GM04503 (cell line): ENCODE results near the gene FOXO6.

Experiments used
- DNase-seq: peaks from one replicate; pipeline ENCODE4 v3.0.0-alpha.2; 2012; ENCODE audit warnings: low read depth

Gene FOXO6

DNA sequence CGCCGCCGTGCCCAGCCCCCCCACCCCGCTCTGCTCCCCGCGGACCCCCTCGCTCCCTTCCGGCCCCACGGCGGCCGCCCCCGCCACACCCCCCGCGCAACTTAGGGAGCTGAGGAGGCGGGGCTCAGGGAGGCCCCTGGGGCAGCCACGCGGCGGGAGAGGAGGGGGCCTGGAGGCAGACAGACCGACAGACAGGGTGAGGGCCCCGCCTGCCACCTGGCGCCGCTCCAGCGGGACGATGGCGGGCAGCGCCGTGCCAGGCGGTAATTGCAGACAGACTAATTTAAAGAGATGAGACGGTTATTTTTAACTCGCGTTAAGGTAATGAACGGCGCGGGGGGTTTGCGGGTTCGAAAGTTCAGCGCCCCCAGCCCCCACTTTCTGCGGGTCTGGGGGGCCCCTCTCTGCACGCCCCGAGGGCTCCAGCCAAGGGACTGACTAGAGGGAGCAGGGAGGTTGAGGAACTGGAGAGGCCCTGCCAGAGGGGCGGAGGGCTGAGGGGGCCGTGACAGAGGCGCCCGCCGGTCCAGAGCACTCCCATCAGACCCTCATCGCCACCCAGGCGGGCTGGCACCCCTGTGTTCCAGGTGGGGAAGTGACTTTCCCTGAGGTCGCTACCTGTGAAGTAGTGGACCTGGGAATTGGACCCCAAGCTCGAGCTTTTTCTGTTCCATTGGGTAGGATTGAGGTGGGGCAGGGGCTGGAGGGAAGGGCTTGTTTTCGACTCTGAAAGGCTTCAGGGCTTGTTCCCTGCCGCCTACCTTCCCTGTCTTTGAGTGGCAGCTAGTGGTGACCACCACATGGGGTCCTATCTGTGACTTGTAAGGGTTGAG is 5.4 kb downstream of the FOXO6 start:
- no peak for DNase-seq

DNA sequence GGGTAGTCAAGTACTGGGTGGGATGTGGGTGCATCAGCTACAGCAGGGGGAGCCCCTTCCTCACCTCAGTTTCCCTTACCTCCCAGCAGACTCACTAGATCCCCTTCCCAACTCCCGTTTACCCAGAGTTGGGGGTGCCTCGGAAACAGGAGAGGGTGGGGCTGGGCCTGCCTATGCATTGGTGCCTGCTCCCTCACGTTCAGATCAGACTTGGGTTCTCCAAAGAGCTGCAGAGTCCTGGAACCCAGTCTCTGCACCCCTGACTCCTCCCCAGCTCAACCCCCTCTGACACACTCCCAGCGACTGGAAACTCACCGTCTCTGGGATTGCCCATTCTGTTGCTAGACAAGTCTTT is 6.0 kb downstream of the FOXO6 start:
- DNase-seq = no peak

DNA sequence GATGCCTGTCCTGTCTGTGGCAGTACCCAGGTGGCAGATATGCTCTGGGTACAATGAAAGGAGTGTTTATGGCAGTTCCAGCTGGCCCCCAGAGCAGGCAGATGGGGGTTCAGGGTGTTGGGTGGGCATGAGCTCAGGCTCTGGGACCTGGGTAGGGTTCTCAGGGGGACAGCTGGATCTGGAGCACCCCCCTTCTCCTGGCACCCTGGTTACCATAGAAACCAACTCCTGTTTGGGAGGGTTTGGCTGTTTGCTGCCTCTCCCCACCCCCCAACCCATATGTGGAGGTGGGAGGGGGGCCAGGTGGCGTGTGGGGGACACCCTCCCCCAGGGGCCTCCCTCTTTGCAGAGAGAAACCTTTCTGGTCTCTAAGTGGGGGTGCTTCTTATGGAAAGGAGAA is 7.1 kb downstream of the FOXO6 start:
- DNase-seq = no peak

DNA sequence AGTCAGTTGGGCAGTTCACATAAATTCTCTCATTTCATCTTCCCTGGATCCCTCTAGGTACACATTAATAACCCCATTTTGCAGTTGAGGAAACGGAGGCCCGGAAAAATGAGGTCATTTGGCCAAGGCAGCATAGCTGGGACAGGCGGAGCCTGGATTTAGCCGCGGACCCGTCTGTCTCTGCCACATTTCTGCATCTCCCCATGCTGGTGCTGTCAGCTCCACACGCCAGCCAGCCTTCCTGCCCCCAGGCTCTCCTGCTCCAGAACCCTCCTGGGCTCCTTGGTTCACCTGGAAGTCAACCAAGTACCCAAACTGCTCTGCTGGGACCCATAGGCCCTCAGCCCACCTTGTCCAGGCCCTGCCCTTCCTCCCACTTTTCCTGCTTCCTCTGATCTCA is 7.6 kb downstream of the FOXO6 start:
- no peak for DNase-seq

DNA sequence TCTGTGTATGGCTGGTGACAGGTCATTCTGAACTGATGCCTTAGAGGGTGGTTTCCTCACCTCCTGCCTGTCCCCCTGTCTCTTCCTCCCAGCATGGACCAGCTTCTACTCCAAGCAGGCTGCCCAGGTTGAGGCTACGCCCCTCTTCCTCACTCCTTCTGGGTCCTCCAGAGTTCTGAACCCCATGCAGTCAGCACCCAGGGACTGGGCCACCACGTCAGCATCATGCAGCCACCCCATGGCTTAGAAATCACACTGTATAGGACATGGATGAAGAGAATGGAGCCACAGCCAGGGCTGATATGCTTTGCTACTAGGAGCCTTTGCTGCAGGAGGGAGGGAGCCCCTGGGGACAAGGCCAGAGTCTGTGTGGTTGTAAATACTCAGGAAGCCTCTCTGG is 8.3 kb downstream of the FOXO6 start:
- no peak for DNase-seq

DNA sequence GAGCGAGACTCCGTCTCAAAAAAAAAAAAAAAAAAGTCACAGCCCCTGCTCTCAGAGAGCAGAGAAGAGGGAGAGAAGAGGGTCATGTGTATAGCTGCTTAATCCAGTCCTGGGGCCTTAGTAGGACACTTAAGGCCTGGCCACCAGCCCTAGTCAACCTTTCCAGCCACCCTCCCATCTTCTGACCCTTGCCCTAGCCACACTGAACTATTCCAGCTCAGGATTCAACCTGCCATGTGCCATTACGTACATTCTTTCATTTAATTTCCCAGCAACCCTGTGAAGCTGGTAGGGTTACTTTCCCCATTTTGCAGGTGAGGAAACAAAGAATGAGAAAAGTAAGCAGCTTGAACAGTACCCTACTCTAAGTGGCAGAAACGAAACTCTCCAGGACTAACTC is 9.0 kb downstream of the FOXO6 start:
- no peak for DNase-seq

DNA sequence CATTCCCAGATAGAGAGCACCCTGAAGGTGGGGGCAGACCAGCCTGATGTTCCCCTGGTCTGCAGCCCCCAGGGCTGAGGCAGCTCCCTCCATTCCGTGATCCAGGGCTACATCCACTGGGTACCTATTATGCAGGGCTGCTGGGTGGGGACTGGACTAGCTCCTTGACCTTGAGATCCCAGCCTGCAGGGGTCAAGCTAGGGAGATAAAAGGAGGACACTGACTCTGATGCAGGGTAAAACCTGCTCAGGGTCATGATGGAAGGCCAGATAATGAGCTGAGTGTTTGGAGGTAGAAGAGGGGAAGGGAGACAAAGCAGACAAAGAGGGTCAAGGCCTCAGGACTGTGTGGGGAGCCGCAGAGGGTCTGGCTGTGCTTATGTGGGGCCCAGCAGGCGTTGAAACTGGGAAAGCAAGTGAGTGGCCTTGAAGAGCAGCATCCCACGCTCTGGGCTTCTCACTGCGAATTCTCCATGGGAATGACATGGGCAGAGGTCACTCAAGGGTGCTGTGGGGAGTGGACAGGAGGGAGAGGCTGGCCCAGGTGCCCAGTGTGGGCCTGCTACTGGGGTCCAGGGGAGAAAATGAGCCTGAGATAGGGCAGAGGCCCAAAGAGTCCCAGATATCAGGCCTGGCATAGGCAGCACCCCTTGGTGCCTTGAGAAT is 9.7 kb downstream of the FOXO6 start:
- DNase-seq = no peak

DNA sequence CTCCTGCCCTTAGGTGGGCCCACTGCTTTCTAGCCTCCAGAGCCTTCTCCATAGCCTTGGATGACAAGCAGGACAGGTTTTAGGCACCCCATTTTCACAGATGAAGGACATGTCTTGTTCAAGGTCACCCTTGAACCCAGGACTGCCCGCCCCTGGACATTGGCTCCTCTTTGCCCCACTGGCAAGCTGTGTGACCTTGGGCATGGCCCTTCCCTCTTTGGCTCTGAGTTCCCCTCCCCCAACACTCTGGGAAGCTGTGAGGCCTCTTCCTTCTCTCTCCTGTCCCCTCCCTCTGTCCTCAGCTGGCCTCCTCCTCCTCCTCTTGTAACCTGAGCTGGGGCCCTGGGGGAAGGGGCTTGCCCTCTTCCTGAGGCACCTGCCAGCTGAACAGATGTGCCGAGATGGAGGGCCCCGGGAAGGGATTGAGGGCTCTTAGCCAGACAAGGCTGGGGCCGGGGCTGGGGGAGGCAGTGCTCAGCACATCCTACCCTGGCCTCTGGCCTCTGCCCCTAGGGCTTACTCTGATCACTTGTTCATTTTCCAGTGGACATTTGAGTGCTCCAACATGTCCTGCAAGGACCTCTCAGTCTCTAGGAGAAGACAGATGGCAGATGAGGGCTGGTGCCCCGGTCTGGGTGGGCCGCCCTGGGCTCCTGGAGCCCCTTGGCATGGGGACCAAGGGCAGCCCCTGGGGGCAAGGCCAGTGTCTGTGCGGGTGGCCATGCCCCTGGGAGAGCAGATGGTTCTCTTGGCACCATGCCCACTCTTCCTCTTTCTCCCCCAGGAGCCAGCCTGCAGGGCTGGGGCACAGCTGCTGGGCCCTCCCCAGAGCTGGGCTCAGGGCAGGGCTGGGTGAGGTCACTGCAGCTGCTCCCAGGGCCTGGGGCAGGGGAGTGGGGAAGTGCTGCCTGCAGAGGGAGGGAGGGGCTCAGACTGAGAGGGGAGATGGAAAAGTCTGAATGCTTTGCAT is 10.7 kb downstream of the FOXO6 start:
- DNase-seq = no peak

DNA sequence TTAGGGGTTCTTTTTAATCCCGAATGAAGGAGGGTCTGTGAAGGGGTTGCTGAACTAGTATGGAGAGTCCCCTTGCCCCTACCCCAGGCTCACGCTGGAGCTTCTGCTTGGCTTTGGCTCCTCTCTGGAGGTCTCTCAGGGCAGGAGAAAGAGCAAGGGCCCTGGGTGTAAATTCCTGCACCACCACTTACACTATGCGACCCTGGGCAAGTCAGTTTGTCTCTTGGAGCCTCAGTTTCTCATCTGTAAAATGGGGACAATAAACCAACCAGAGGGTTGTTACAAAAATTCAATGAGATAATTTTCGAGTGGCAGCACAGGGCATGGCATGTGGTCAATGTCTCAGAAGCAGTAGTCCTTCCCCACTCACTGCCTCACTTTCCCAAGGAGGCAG is 11.4 kb downstream of the FOXO6 start:
- DNase-seq = no peak

DNA sequence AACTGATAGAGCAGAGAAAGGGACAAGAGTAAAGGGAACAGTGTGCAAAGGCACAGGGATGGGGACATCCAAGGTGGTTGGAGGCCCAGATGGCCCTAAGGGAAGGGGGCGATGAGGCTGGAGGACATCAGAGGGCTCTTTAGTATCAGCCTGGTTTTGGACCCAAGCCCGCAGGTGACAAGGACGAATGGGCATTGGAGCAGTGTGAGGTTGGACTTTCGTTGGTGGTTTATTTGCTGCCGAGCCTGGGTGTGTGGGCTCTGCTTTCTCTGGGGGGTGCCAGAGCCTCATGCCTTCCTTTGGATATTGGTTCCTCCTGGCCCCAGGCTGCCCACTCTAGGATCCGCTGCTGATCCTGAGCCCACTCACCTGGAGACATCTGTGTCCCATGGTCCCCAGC is 12.1 kb downstream of the FOXO6 start:
- no peak for DNase-seq

DNA sequence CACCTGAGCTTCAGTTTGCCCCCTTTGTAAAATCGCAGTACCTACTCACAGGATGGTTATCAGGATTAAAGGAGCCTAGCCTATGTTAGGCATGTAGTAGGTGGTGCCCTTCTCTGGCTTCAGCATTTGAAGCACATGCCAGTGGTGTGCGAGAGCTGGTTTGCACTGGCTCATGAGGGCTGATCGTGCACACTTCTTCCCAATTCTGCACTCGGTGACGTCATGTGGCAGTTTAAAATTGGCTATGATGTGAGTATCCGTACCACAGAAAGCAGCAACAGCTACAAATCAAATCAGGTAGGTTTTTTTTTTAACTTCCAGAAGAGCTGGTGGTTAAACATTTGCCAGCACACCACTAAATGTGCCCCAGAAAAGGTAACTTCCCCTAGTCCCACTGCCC is 13.5 kb downstream of the FOXO6 start:
- DNase-seq = no peak

DNA sequence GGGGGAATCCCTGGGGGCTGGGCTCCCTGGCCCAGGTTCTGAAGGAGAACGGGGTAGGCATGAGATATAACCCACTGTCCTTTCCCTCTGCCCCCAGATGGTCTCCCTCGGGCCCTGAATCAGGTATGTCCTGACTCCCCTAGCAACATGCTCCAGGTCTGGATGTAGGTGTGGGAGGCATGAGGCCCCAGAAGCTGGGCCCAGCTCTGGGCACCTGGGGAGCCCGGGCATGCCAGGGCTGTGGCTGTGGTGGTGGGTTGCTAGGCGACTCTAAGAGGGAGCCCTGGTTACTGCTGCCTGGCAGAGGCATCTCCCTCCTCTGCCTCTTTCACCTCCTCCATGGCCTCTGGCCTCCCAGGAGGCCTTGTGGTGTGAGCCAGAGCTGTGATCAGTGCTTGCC is 16.2 kb downstream of the FOXO6 start:
- DNase-seq = no peak

DNA sequence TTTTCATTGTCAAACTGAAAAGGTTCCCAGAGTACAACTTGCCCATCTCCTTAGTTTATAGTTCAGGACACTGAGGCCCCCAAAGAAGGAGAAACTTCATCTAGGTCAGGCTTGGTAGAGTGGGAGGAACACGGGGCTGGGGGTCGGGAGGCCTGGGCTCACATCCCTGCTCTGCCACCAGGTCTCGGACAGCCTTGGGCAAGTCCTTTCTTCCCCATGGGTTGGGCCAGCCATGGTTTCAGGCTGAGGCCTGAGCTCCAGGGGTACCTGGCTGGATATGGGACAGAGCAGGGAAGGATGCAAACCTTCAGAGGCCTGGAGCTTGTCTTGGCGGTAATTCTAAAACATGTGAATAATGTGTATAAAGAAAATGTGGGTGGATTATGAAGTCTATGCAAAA is 17.0 kb downstream of the FOXO6 start:
- no peak for DNase-seq

DNA sequence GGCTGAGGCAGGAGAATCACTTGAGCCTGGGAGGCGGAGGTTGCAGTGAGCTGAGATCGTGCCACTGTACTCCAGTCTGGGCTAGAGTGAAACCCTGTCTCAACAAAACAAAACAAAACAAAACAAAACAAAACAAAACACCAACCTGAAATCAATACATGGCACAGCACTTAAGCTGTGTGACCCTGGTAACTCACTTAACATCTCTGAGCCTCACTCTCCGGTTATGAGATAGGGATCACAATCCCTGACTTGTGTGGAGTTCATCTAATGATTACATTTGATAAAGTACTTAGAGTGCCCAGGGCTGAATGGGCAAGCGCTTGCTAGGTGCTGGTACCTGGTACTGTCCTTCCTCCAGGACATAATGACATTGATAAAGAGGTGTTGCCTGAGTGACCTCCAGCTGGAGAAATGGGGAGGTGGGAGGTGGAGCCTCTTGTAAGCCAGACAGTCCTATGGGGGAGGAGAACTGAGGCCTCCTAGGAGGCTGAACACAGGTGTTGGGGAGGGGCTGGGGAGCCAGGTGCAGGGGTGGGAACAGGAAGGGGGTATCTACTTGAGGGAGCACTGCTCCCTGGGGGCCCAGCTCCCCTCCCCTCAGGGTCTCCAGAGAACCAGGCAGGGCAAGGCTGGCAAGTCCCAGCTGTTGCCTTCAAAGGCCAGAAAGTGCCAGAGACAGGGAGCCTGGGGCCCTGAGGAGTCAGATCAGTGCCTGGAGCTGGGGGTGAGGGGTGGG is 17.9 kb downstream of the FOXO6 start:
- DNase-seq = no peak

DNA sequence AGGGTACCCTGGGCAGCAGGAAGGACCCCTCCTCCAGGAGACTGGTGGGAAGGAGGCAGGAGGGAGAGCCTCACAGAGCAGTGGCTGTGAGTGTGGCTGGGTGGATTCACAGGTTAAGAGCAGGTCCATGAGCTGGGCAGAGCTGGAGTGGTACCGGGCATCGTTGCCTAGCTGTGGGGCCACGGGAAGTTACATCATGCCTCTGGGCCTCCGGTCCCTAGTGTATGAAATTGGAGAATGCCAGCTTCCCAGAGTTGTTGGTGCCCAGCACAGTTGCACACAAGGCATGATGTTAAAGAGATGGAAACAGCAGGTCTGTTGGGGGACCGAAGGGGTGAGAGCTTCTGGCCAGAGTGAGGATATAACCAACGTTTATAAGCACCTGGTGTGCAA is 18.5 kb downstream of the FOXO6 start:
- no peak for DNase-seq

DNA sequence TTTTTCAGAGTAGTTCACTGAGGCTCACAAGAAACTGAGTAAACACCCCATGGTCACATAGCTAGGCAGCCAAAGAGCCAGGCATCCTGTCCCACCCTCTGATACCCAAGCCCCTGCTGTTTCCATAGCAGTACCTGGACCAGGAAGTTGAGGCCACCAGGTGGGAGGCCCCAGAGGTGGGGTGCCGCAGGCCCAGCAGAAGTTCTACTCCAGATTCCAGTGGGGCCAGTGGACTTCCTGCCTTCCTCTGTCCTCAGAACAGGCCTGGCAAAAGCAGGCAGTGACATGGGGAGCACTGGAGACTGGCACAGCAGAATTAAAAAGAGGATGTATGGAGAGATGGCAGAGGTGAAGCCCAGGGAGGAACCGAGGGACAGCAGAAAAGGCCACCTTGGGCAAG is 19.0 kb downstream of the FOXO6 start:
- DNase-seq = no peak

DNA sequence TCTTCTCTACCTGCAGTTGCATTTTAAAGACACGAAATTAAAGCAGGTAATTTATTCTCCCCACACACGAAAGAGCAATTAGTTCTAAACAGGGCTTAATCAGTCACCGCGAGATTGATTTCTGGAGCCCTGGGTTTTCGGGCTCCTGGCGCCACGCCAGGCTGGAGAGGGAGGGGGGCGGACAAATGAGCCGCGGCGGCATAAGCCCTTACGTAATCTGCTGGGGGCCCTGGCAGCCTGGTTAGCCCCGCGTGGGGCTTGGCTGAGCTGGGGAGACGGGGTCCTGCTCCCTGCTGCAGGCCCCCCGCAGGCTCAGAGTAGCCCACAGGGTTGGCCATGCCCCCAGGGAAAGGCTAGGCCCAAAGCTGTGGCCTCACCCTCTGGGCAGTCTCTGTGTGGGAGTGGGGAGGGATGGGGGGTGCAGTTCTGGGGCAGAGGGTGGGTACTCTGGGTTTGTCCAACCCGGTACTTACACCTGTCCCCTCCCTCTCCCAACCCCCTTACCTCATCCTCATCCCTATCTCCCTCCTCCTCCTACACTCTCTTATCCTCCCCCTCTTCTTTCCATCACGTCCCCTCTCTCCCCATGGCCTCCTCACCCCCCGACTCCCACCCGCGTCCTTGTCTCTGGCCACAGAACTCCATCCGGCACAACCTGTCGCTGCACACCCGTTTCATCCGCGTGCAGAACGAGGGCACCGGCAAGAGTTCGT is 19.9 kb downstream of the FOXO6 start:
- DNase-seq = no peak

DNA sequence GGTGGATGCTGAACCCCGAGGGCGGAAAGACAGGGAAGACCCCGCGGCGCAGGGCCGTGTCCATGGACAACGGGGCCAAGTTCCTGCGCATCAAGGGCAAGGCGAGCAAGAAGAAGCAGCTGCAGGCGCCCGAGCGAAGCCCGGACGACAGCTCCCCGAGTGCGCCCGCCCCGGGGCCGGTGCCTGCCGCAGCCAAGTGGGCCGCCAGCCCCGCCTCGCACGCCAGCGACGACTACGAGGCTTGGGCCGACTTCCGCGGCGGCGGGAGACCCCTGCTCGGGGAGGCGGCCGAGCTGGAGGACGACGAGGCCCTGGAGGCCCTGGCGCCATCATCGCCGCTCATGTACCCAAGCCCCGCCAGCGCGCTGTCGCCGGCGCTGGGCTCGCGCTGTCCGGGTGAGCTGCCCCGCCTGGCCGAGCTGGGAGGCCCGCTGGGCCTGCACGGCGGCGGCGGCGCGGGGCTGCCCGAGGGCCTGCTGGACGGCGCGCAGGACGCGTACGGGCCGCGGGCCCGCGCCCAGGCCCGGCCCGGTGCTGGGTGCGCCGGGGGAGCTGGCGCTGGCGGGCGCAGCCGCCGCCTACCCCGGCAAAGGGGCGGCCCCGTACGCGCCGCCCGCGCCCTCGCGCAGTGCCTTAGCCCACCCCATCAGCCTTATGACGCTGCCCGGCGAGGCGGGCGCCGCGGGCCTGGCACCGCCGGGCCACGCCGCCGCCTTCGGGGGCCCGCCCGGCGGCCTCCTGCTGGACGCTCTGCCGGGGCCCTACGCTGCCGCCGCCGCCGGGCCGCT is 20.7 kb downstream of the FOXO6 start:
- DNase-seq = no peak

DNA sequence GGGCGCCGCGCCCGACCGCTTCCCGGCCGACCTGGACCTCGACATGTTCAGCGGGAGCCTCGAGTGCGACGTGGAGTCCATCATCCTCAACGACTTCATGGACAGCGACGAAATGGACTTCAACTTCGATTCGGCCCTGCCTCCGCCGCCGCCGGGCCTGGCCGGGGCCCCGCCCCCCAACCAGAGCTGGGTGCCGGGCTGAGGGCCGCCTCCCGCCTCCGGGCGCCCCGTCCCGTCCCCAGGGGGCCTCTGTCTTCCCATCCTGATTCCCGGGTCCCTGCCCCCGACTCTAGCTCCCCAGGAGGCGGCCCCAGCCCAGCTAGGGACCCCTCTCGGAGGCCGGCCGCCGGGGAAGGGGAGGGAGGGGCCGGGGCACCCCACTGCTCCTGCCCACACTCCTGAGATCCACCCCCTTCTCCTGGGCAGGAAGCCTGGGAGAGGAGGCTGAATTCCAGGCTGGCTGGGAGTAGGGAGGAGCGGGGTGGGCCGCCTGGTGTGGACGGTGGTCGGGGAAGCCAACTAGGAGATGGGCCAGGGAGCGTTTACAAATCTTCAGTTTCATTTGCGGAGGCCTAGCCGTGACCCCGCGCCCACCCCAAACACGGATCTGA is 21.4 kb downstream of the FOXO6 start:
- no peak for DNase-seq
